Measurements from ENCODE around the gene CLDN5.

Gene CLDN5

DNA sequence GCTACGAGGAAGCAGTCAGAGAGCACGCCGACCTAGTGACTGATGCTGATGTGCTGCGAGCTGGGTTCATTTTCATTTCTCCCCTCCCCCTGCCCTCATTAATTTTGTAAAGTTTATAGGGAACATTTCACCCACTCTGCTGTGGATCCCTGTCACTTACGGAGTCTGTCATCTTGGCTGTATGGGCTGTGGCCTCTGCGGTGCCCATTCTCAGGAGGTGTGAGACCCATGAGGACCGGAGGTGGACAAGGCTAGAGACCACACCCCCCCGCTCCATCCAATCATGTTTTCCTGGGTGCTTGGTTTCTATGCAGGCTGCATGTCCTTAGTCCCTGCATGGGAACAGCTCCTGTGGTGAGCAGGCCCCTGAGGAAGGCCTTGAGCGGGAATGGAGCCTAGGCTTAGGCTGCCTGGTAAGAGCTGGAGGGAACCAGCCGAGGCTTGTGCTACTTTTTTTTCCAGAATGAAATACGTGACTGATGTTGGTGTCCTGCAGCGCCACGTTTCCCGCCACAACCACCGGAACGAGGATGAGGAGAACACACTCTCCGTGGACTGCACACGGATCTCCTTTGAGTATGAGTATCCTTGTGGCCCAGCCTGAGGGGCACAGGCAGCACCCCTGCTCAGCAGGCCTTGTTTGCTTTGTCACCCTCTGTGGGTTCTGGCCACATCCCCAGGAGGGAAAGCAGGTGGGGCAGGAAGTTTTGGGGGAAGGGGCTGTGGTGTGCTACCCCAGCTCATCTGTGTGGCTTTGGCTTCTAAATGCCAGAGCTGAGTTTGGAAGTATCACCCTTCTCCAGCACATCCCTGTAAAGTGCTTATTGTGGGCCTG lies 19.1 kb downstream of the CLDN5 start:
- no peak for DNase-seq (ENCODE audit: low read depth, low spot score)

DNA sequence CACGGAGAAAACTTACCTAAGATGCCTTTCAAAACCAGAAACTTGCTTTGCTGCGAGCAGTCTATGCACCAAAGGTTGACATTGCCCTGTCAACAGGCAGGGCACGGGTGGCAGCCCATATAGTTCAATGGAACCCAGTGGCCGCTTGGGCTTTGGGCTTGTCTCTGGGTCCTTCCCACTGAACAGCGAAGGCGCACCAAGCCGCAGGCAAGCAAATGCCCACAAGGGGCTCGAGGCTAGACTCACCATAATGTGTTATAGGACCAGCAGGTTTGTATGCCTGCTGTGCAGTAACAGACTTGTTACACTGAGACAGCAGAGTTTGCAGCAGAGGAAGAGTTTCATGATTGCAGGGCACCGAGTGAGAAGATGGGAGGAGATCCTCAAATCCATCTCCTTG lies 20.3 kb downstream of the CLDN5 start:
- peak; percentile 21 for DNase-seq (ENCODE audit: low read depth, low spot score)

DNA sequence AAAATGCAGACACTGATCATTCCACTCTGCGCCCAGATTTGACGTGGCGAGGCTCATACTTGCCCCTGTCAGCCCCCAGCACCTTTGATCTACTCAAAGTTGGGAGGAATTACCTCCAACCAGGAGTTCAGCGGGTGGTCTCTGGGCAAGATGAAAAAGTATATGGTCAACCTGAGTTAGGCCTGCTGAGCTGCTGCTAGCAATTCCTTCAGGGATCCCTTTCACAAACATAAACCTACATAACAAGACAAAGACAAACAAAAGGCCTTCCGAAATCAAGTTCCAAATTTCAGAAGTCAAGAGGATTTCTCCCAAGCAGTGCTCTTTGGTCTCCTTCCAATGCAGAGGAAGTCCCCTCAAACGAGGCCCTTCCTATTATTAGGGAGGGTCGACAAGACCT lies 20.8 kb downstream of the CLDN5 start:
- DNase-seq (ENCODE audit: low read depth, low spot score) = no peak

DNA sequence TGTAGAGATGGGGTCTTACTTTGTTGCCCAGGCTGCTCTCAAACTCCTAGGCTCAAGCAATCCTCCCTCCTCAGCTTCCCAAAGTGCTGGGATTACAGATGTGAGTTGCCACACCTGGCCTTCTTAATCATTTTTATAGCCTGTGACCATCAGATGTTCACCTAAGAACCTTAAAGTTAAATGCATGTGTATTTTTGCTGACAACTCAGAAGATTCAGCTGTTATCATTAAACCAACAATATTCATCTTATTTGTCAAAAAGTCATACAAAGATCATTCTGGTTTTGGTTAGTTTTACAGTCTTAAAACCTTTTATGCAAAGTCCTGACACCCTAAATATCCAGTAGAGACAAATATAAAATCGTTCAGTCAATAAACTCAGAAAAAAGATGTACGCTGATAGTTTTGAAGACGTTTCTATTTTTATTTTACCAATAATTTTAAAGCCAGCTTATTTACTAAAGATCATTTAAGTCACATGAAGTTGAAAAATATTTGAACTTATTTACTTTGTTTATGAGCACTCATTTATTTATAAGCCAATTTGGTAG lies 22.2 kb downstream of the CLDN5 start:
- DNase-seq (ENCODE audit: low read depth, low spot score) = no peak

DNA sequence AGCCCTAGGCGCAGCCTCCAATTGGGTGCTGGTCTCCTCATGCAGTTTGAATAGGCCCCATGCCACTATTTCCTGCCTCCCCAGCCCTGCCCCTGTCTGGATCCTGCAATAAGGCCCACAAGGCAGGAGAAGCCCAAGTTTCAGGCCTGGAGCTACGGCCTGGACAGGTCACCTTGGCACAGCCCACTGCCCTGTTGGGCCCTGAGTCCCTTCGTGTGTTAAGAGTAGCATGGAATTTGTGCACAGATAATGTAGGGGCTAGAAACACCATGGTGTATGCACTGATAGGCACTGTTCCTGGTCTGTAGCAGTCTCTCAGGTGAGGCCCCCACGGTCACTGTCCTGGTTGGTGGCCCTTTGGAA lies 24.3 kb downstream of the CLDN5 start:
- DNase-seq (ENCODE audit: low read depth, low spot score) = no peak

DNA sequence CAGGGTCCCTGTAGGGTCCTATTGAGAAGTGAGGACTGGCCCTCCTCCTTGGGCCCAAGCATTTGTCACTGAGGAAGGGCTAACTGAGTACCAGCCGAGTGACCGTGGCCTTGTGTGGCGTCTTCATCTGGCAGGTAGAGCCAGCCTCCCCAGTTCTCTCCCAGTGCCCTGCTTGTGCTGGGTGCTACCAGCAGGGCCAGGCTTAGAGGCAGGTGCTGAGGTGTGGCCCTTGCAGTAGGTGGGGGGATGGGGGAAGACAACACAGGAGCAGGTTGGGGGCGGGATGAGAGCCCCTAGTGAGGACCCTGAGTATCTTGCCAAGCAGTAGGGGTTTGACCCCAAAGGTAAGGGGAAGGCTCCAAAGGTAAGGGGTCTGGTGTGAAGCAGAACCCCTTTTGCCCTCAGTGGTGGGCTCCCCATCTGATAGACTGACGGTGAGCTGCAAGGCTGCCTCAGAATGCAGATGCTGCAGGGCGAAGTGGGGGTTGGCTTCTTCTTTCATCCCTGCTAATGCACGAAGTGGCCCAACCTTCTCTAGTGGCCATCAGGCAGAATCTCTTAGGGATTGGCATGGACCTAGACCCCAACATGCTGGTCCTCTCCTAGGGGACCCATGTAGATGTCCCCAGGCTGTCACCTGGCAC lies 24.9 kb downstream of the CLDN5 start:
- no peak for DNase-seq (ENCODE audit: low read depth, low spot score)

DNA sequence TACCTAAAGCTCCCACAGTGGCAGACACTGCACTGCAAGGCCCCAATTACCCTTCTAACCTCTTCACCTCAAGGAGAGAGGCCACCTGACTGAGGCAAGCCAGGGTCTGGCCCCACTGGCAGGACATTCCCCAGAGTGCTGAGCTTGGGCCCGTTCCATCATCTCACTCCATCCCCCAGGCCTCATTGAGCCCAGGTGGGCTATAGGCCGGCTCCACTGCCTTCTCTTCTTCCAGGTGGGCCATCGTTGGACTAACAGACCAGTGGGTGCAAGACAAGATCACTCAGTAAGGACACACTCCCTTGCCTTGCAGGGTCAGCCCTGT lies 25.4 kb downstream of the CLDN5 start:
- no peak for DNase-seq (ENCODE audit: low read depth, low spot score)

DNA sequence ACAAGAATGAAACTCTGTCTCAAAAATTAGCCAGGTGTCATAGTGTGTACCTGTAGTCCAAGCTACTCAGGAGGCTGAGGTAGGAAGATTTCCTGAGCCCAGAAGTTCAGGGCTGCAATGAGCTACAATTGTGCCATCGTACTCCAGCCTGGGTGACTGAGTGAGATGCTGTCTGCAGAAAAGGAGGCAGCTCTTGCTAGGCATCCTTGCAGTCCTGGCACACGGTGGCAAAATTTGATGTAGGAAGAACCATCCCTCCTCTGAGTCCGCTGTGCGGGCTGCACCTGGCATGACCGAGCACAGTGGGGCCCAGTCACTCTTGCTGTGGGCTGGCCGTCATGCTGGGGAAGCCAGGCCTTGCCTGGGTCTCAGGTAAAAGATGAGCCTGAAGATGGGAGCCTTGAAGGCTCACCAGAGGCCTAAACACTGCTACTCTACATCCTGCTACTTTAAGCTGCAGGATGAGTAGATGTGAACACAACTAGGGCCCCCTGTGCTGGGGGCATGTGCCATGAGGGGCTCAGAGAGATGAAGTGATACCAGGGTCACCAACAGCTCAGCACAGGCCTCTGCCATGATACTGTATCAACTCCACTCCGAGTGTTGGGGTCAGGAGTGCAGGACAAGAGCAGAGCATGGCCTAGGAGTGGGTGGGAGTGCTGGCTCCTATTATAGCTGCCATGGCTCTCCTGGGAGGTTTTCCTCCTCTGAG lies 25.9 kb downstream of the CLDN5 start:
- no peak for DNase-seq (ENCODE audit: low read depth, low spot score)

DNA sequence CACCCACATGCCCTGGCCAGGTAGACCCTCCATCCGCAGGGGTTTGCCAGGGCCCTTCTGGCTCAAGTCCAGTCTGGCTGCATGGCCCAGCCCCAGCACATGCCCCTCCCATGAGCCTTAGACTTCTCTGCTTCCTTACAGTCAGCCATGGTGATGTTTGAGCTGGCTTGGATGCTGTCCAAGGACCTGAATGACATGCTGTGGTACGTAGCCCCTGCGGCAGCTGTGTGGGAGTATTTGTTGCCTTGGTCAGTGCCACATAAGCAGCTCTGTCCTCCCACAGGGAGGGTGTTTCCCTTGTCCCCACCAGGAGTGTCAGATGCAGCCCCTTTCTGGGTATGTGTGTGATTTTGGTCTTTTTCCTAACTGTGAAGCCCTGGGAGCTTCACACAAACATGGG lies 27.0 kb downstream of the CLDN5 start:
- DNase-seq (ENCODE audit: low read depth, low spot score) = no peak

DNA sequence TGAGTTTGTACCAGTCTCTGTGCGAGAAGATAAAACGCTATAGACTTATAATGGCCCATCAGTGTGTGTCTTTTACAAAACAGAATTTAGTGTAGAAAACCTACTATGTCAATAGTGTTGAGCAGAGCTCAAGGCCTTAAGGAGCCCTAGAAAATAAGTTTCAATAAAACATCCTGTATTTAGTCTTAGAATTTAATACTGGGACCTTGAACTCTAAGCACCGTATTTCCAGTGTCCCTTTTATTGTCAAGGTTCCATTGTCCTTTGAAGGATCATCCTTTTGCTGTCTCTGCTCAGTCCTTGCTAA lies 27.9 kb downstream of the CLDN5 start:
- DNase-seq (ENCODE audit: low read depth, low spot score) = no peak

DNA sequence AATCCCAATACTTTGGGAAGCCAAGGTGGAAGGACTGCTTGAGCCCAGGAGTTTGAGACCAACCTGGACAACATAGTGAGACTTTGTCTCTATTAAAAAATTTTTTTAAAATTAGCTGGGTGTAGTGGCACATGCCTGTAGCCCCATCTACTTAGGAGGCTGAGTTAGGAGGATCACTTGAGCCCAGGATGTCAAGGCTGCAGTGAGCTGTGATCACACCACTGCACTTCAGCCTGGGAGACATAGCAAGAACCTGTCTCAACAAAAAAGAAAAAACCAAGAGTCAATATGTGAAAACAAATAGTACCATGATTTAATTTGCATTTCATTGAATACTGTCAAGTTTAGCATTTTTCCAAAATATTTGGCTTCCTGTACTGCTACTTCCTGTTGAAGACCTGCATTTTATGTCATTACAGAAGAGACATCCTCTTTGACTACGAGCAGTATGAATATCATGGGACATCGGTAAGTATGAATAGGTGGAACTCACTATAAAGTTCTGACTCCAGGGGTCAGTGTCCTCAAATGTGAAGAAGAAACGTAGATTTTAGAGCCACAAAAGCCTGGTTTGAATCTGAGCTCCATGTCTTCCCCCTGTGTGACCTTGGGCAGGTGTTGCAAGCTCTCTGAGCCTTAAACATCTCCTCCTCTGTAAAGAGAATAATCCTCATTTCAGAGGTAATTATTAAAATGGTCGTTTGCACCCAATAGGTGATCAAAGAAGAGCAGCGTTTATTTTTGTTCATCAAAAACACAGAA lies 28.5 kb downstream of the CLDN5 start:
- DNase-seq (ENCODE audit: low read depth, low spot score) = no peak

DNA sequence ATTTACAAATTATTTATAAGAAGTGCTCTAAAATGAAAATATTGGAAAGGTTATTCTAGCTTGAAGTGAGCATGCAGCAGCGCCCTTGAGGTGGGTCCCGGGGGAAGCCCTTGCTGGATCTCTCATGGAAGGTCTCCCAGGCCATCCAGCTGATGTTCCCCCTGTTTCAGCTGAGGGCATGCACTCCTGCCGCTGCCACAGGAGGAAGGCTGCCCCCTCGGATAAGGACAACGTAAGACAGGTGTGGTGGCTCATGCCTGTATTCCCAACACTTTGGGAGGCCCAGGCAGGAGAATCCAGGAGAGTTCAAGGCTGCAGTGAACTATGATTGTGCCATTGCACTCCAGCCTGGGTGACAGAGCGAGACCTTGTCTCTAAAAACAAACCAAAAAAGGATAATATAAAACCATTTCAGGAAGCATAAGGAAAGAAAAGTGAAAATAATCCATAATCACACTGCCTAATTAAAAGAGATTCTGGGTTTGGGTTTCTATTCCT lies 29.5 kb downstream of the CLDN5 start:
- DNase-seq (ENCODE audit: low read depth, low spot score) = no peak

DNA sequence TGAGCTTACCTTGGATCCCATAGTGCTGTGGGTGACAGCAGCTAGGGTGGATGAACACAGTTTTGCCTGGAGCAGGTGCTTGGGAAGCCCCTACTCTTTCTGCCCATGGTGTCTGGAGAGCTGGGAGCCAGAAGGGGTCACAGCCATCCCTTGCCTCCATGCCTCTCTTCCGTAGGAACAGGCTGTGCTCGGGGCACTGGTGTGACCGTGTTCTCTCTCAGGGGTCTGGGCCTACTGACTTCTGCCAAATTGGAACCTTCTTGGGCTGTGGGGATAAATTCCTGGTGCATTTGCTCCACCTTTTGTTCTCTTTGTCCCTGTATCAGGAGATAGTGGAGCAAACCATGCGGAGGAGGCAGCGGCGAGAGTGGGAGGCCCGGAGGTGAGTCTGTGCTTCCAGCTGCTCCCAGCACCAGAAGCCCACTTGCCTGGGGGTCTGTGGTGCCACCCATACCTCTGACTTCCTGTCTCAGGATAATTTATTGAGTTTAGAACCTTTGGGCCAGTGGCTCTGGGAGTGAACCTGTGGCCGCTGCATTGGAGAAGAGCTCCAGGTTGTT lies 30.1 kb downstream of the CLDN5 start:
- no peak for DNase-seq (ENCODE audit: low read depth, low spot score)

DNA sequence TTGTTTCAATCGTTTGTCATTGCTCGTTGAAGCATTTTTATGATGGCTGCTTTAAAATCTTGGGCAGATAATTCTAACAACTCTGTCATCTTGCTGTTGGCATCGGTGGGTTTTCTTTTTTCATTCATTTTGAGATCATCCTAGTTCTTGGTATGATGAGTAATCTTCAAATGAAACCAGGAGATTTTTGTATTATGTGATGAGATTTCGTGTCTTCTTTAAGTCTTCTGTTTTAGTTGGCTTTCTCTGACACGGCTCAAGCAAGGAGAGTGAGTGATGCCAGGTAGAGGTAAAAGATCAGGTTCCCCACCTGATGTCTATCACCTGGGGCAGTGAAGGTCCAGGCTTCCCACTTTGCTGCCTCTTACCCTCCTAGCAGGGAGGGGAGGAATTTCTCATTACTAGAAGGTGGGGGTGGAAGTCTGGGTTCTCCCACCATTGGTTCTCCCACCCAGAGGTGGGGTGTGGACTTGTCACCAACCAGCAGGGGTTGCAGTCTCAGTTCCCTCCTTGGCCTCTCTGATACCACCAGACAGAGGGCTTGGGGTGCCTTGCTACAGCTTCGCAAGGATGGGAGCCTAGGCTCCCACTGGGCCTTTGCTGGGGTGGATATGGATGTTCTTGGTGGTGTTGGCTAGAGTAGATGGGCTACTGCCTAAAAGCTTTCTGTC lies 31.6 kb downstream of the CLDN5 start:
- no peak for DNase-seq (ENCODE audit: low read depth, low spot score)

DNA sequence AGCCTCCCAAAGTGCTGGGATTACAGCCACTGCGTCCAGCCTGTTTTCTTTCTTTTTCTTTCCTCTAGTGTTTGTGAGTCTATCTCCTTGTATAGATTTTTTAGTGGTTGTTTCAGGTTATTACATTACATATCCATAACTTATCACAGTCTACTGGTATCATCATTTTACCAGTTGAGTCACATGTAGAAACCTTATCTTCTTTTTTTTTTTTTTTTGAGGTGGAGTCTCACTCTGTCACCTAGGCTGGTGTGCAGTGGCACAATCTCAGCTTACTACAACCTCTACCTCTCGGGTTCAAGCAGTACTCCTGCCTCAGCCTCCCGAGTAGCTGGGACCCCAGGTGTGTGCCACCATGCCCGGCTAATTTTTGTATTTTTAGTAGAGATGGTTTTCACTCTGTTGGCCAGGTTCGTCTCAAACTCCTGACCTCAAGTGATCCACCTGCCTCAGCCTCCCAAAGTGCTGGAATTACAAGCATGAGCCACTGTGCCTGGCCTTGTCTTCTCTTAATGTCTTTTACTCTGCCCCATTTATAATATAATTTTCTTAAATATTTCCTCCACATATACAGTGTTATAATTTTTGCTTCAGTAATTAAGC lies 33.5 kb downstream of the CLDN5 start:
- no peak for DNase-seq (ENCODE audit: low read depth, low spot score)

DNA sequence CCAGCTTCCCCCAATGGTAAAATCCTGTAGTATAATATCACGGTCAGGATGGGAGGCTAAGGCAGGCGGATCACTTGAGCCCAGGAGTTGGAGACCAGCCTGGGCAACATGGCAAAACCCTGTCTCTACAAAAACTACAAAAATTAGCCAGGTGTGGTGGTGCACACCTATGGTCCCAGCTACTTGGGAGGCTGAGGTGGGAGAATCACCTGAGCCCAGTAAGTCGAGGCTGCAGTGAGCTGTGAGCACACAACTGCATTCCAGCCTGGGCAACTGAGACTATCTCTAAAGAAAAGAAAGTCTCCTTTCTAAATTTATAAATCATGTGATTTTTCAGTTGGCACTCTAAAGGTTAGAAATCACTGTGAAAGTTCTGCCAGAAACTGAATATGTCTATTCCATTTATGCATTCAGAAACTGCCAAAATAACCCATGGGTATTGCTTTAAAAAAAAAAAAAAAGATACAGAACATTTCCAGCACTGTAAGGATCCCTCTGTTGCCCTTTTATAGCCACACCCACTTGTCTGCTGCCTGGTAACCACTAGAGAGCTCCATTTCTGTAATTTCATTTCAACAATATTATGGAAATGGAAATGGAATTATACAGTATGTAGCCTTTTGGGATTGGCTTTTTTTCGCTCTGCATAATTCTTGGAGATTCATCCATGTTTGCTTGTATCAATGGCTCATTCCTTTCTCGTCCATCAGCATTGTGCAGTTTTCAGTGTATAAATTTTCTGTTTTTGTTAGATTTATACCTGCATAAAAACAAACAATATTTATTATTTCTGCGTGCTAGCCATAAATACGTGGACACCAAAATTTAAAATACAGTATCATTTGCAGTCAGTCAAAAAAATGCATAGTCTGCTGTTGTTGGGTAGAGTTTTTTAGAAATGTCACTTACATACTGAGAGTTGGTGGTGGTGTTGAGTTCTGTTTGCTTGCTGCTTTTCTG lies 35.0 kb downstream of the CLDN5 start:
- DNase-seq (ENCODE audit: low read depth, low spot score) = no peak

DNA sequence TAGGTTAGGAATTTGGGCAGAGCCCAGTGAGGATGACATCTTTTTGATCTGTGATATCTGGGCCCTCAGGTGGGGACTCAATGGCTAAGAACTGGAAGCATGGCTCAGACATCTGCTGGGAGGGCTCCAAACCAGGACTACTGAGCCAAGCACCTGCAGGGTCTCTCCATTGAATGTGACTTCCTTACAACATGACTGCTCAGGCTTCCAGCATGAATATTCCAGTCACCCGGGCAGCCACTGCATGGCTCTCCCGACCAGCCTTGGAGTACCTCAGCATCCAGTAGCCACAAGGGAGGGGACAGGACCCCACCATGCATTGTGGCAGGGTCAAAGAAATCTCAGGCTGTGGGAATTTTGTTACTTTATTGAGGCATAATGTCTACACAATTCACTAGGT lies 35.9 kb downstream of the CLDN5 start:
- DNase-seq (ENCODE audit: low read depth, low spot score) = no peak

DNA sequence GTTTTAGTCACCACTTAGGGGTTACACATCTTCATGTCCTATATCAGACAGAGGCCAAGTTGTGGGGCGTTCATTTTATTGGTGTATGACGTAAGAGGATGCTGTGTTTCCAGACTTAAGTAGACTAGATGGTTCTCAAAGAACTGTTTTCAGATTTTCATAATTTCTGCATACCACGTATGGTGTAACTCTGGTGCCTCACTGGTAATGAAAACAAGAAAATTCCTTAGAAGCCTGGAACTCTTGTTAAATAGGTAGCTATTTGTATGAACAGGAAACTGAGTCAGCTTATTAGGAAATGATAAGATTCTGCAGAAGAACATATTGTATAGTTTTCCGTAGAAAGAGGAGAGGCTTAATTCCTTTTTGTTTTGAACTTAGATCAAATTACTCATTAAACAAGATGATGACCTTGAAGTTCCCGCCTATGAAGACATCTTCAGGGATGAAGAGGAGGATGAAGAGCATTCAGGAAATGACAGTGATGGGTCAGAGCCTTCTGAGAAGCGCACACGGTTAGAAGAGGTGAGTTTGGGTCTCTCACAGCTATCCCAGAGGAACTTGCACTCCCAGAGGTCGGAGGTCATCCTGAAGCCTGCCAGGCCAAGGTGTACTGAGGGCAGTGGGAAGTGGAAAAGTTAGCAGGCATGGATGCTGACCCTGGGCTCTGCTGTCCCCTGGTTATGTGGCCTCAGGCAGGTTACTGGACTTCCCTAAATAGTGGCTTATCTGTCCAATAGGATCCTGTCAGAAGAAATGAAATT lies 40.5 kb downstream of the CLDN5 start:
- no peak for DNase-seq (ENCODE audit: low read depth, low spot score)

DNA sequence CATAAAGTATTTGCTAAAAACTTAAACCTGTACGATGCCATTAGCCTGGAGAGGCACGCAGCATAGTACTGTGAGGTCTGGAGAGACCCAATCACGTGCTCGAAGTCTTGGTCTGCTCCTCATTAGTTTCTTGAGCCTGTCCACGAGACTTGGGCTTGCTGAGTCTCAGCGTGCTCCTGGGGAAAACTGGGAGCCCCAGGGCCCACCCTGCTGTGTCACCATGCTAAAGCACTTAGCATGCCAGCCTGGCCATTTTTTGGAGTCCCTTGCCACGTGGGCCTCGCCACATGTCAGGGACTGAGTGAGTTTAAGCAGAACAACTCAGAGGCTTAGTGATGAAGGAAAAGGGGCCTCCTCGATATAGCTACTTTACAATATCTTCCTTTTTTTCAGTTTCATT lies 41.9 kb downstream of the CLDN5 start:
- no peak for DNase-seq (ENCODE audit: low read depth, low spot score)
